ENCODE data around the gene ETV3L.

ETV3L gene

DNA sequence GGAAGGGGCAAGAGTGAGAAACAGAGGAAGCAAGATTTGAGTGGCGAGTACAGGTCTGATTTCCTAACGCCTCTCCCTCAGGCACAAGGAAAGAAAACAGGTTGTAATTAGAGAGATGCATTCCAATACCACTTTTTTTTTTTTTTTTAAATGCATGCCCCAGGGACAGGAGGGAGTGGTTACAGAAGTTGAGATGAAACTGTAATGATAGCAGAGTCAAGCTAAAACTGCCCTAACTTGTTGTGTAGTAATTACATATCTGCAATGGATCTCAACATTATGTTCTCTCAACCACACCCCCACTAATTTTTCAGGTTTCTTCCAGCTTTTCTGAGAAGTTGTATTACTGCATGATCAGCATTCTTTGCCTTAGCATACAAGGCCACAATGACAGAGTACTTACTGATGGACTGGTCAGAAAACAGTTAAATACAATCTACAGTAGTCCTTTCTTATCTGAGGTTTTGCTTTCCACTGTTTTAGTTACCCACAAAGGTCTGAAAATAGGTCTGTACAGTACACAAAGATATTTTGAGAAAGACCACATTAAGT lies 33.1 kb upstream of the ETV3L start:
- DNase-seq (ENCODE audit: low read depth in 4 of 4, low spot score in 1 of 4): no peak

DNA sequence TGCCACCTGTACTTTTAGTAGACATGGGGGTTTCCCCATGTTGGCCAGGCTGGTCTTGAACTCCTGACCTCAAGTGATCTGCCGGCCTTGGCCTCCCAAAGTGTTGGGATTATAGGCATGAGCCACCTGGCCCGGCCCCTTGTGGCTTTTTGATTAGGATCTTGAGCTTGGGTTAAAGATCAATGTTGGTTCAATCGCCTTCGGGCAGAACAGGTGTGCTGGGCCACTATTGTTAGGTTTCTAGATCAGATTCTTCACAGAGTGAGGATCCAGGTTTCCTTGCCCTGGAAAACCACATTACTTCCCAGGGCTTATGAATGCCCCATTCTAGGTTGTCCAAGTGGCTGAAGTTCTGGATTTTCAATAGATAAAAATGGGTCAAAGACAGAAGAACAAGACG lies 32.5 kb upstream of the ETV3L start:
- DNase-seq (ENCODE audit: low read depth in 4 of 4, low spot score in 1 of 4): no peak

DNA sequence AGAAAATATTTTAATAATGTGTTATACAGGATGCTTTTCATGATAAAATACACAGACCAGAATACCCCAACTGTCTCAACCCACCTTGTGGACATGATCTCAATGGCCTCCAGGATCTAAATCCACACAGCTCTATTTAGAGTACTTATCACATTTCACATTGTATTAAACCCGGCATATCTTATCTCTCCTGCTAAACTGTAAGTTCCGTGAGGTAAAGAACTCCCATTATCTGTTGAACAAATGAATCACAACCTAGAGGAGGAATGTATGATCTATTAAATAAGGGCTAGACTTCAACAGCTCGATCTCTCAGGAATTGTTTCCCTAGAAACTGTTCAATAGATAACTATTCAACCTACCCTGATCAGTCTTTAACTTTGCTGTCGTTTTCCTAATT lies 31.7 kb upstream of the ETV3L start:
- DNase-seq (ENCODE audit: low read depth in 4 of 4, low spot score in 1 of 4): no peak

DNA sequence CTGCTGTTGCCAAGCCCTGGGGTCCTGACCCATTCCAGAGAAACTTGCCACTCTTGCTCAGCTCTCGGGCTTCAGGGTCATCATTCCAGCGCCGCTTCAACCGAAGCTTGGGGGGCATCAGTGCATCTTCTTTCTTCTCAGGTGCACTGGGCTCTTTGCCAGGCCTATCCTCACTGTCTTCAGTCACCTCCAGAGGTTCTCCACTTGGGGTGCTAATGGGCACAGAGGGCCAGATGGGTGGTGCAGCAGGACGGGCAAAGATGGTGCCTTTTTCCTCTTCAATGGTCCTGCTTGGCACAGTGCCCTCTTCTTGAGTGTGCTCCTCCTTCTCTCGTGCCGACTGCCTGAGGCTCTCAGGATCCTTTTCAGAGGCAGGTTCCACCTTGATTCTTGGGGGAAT lies 25.2 kb upstream of the ETV3L start:
- DNase-seq (ENCODE audit: low read depth in 4 of 4, low spot score in 1 of 4): no peak

DNA sequence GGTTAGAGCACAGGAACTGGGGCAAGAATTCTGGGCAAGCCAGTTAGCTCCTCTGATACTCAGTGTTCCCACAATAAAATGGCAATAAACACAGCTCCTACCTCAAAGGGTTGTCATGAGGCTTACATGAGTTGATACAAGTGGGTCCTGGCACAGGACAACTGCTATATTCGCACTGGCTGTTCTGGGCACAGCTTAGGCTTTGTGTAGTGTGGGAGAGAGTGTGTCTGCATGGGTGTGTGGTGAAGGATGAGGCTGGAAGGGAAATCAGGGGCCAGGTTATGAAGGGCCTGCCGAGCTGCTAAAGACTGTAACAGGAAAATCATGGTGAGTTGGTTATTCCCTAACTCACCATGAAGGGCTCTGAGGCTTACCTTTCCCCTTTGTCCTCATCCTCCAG lies 19.8 kb upstream of the ETV3L start:
- DNase-seq (ENCODE audit: low read depth in 4 of 4, low spot score in 1 of 4): no peak

DNA sequence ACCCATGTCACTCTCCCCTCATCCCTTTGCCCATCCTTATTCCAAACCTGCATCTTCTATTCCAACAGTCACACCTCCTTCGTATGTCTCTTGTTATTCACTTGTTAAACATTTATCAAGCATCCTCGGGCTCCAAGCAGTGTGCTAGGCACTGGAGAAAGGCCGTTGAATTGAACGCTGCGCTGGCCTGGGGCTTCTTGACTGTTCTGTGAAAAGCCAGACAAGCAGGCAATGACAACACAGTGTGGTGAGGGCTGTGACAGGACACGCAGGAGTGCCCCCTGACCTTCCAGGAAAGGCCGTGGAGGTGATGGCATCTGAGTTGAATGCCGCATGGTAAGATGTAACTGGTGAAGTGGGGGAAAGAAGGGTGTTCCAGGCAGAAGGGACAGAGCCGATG lies 19.4 kb upstream of the ETV3L start:
- DNase-seq (ENCODE audit: low read depth in 4 of 4, low spot score in 1 of 4): no peak

DNA sequence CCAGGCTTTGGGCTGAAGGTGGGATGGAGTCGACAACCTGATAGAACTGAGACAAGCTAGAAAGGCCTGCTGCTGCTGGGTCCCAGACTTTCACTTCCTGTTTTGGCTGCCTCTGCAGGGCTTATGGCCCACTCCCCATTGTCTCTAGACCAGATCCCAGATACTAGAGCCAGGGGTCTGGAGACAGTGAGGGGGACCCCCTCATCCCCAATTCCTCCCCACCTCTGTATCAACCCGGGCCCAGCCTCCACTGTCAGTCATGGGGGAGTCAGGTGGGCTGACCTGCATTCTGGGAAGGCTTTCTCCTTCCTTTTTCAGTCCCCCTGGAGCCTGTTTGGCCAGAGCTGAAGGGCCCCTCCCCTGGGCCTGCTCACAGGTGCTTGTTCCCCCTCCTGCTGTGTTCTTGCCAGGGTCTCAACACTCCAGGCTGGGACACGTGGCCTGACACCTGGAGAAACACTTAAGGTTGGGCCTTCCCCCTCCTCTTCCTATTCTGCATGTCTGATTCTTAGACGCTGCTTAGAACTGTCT lies 18.0 kb upstream of the ETV3L start:
- DNase-seq (ENCODE audit: low read depth in 4 of 4, low spot score in 1 of 4): no peak

DNA sequence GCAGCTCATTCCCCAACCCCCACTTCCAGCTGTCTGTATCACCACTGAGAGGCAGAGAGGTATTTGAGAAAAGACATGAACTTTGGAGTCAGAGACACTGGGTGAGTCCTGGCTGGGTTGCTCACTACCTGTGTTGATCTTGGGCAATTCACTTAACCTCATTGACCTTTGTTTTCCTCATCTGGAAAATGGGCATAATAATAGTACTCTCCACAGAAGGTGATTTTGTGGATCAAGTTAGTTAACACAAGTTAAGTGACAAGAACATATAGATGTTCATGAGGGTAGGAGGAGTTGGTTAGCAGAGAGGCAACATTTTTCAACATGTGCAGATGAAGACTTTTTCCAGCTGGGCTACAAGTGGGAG lies 17.1 kb upstream of the ETV3L start:
- DNase-seq (ENCODE audit: low read depth in 4 of 4, low spot score in 1 of 4): no peak

DNA sequence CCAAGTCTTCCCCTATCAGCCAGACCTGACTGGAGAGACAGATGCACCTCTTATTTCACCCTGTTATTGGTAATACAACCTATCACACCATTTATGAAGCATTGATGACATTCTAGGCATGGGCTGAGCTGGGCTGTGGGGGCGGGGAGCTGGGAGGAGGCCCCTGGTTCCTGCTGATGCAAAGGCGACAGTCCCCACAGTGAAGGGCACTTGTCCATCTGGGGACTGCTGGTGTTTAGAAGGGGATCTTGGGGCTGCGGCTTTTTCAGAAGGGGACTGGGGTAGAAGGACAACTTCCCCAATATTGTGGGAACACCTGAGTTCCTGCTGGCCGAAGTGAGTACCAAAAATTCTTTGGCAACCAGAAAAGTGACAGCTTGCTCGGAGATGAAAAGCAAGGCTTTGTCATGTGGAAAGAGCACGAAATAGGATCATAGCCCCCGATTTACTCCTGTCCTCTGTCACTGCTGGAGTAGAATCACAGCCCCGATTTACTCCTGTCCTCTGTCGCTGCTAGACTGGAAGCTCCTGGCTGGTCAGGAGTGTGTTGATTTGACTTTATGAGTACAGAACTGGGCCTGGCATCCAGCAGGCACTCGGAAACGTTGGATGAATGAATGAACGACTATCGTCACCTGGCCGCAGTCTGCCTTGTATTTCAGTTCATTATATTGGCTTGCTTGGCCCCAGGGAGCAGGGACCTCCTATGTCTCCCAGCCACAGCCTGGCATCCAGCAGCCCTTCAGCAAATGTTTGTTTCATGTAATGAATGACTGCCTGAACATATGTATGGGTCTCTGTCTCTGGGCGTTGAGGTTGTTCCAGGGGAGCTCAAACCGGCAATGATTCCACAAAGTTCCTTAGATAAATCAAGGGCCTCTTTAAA lies 16.5 kb upstream of the ETV3L start:
- no peak for DNase-seq (ENCODE audit: low read depth in 4 of 4, low spot score in 1 of 4)

DNA sequence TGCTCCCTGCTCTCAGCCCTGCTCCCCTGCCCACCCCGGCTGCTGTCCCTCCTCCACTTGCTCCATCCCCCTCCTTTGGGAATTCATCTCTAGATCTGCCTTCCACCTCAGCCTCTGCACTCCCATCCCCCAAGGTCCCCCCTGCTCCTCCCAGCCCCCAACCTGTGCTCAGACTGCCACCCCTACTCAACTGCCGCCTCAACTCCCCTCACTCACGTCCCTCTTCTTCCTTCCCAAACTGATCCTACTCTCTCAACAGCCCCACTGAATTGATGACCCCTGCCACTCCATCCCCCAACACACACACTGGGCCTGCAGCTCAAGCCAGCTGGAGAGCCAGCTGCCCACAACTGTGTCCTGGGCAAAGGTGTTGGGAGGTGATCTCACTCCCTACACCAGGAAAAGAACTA lies 15.8 kb upstream of the ETV3L start:
- DNase-seq (ENCODE audit: low read depth in 4 of 4, low spot score in 1 of 4): no peak

DNA sequence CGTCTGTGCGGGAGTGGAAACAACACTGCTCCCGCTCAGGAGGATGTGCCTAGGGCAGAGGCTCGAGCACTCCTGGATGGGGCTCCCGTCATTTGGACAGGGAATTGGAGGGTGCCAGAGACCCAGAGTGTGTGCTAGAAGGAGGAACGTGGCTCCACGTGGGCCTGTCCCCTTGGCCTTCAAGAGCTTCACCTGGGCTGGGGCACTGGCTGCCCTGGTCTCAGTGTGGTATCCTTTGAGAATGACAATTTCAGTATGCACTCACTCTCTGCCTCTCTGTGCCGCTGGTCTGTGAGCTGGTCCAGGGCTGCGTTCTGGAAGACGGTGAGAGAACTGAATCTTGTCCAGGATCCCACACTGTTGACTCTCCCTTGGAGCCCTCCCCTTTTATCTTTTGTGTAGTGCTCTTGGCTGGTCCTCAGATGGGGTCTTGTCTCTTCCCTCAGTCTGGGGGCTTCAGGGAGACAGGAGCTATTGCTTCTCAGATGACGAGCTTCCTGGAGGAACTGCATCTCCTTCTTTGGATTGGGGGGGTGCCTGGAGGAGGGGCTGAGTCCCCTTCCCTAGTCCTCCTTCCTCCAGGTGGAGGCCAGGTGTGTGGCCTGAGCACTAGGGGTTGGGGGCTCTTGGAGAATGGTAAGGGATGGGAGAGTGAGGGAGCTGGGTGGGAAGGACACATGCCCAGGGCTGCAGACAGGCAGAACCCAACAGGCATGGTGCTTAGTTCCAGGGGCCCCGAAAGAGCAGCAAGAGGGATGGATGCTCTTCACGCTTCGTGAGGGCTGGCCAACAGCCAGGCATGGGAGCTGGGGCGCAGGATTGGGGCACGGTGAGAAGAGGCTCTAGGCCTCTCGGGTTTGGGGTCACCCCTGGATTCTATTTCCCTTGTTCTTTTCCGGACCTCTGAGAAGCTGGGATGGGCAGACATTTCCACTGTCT lies 14.8 kb upstream of the ETV3L start:
- DNase-seq (ENCODE audit: low read depth in 4 of 4, low spot score in 1 of 4): no peak

DNA sequence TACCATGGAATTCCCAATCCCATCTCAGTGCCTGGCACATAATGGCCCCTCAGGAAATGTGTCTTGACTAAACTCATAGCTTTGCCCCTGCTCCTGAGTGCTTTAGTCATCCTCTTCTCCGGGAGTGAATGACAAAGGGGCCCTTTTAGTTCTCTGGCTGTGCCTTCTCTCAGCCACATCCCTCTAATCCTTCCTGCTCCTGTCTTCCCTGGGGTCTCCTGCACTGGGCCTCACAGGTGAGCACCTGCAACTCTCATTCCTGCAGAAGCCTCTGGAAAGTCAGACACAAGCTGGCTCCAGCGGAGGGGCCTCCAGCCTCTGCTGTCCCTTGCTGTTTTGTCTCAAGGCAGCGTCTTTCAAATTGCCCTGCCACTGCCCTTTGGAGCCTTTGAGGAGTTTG lies 14.0 kb upstream of the ETV3L start:
- no peak for DNase-seq (ENCODE audit: low read depth in 4 of 4, low spot score in 1 of 4)

DNA sequence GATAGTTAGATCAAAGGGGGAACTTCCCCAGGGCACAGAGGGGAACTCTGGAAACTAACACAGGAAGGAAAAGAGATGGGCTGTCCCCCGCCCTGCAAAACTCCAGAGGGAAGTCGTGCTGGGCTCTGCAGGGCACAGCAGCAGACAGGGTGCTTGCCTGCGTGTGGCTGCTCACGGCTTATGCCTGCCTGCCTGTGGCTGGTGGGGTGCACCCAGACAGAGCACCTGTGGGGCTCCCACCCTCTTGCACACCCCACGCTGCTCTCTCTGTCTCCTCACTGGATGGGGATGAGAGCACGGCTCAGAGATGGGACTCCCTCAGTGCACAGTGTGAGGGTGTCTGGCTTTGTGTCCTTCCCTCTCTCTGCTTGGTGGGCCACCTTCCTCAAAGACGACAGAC lies 13.5 kb upstream of the ETV3L start:
- DNase-seq (ENCODE audit: low read depth in 4 of 4, low spot score in 1 of 4): no peak

DNA sequence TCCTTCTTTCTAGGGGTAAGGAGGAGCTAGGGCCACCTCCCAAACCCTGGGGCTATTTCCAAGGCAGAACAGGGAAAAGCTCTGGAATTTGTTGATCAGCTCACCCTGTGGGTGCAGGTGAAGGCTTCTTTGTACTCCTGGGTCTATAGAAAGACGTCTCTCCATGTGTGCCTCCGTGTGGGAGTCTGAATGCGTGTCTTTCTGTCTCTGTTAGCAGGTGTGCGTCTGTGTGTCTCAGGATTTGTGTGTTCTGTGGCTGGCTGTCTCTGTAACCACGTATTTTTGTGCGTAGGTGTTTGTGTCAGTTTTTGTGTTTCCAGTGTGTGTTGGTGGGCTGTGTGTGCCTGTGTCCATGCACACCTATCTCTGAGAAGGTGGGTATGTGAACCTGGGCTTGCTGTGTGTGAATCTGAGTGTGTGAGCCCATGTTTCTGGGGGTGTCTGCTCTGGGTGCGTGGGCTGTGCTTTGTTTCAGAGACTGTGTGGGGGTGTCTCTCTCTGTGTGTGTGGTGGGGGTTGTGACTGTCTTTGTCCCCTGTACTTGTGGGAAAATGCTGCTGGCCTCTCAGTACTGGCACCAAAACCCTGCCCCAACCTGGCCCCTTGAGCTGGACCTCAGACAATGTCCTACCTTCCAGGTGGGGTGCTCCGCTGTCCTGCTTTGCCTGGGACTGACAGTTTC lies 12.7 kb upstream of the ETV3L start:
- DNase-seq (ENCODE audit: low read depth in 4 of 4, low spot score in 1 of 4): no peak

DNA sequence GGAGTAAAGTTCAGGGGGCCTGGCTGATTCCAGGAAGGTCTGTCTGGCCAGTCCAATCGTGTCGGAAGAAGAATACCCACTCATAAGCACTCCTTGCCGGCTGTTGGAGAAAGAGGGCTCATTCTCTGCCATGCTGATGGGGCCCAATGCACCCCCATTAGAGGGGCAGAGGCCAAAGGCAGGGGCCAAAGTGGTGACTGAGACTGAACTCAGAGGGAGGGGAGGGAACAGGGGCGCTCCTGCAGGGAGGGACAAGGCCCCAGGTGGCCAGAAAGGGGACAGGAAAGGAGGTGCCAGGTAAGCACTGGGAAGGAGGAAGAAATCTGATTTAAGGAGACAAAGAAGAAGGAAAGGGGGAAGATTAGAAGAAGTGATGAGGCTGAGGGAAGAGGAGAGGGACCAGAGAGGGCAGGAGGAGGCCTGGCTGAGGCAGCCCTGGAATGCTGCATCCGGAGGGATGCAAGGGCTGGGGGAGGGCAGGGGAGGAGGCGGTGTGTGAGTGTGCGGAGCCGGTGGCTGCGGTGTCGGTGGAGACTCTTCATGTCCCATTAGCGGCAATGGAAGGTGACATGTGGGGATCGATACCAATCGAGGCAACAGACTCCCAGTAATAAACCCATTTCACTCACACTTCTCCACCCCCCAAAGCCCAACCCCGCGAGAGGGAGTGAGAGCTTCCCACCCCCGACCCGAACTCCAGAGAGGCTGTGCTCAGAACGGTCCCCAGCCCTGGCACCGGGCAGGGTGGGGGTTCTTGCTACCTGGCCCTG lies 12.0 kb upstream of the ETV3L start:
- no peak for DNase-seq (ENCODE audit: low read depth in 4 of 4, low spot score in 1 of 4)

DNA sequence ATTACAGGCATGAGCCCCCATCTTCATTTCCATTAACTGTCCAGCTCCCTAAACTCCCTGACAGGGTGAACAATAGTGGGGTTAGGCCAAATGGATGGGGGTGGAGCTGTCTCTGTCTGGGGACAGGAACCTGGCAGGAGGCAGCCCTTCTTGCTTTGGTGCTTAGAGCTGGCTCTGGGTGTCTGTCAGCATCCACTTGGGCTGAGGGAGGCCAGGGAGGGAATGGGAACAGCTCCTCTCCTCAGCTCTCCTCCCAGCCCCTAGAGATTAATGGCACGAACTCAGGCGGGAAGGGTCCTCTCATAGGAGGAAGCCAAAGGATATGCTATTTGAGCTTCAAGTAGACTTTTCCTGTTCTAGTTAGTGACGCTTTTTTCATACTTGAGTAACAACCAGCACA lies 11.1 kb upstream of the ETV3L start:
- no peak for DNase-seq (ENCODE audit: low read depth in 4 of 4, low spot score in 1 of 4)

DNA sequence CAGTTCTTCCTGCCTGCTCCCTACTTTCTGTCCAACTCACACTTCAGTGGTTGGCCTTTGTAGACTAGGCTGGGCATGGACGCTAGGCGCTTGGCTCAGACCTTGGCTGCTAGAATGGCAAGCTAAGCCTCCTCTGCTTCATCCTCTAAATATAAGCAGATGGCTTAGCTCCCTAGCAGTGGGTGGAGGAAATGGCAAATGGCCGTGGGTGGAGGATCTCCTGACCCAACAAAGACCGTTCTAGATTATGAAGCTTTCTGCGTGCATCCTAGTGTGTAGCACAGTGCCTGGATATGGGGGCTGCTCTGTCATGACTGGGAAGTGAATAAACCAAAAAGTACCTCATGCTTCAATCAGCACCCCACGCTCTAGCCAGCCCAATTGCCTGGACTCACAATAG lies 10.4 kb upstream of the ETV3L start:
- no peak for DNase-seq (ENCODE audit: low read depth in 4 of 4, low spot score in 1 of 4)

DNA sequence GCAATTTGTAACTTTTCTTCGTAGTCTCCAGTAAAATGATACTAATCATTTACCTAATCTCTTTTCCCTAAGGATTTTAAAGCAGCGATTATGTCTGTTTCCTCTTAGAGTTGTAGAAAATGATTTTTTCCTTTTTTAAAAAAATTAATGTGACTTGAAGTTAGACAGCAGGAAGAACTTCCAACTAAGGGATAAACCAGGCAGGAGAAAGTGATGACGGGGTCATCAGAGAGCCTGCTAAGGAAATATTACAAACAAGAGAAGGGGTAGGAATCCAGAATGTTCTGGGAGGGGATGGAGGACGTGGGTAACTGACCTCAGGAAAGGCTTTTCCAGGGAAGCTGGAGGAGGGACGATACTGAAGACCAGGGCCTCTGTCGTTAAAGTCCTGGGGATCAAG lies 8.8 kb upstream of the ETV3L start:
- DNase-seq (ENCODE audit: low read depth in 4 of 4, low spot score in 1 of 4): no peak

DNA sequence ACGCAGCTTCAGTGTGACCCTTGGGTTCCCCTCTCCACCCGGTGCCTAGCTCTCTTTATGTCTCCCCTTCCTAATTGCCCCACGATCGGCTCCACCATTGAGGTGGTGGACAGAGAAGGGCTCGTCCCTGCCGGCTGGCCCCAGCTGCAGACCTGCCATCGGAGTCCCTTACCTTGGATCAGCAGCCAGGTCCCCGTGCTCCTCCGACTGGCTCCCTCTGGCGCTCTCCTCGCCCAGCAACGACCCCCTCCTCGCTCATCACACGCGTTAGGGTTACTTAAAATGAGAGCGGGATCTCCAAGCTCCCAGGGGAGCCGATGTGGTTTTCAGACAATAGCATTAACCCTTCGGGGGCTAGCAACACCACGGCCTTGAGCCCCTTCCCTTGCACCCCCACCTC lies 8.1 kb upstream of the ETV3L start:
- no peak for DNase-seq (ENCODE audit: low read depth in 4 of 4, low spot score in 1 of 4)

DNA sequence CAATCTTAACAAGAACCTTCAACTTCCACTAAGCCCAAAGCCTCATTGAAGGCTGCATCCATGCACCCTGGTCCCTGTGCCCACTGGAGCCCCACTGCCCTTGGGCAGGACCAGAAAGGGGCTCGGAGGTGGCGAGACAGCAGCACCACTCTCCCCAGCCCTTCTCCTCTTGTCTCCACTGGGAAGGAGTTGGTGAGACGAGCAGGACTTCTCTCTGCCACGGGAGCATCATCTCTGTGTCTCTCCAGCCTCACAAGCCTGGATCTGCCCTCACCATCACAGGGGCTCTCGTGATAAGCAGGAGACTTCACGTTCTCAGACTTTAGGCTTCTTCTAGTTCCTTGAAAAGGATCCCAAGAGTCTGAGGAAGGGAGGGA lies 7.2 kb upstream of the ETV3L start:
- no peak for DNase-seq (ENCODE audit: low read depth in 4 of 4, low spot score in 1 of 4)

Measured in stimulated activated CD4-positive, alpha-beta T cell treated with anti-CD3 and anti-CD28 coated beads, Interleukin-1b, Interleukin-23, amount 100 ng/mL, for 24 hours (primary cell).